ENCODE measurements around the gene SLC38A9. TPM values are rescaled to one million over a fixed set of nuclear protein-coding genes. Genes with fewer than 3 reads are reported as not detected.

SLC38A9 gene
- total RNA-seq, 2 donors from 2014 or later: 10.1 to 10.5 TPM

- no peak for ATAC-seq
- intact Hi-C loops (cut with DNase I): loop anchor here in 1 of 2 donors (5.0 to 10.0 kb wide), 2 partner anchors 67 to 85 kb away; partner anchors contain the start of gene PLPP1
- DNase-seq: no peak
These were observed 112.7 kb downstream of the SLC38A9 start for GRCh38 chr5:55599148-55600050.

DNA sequence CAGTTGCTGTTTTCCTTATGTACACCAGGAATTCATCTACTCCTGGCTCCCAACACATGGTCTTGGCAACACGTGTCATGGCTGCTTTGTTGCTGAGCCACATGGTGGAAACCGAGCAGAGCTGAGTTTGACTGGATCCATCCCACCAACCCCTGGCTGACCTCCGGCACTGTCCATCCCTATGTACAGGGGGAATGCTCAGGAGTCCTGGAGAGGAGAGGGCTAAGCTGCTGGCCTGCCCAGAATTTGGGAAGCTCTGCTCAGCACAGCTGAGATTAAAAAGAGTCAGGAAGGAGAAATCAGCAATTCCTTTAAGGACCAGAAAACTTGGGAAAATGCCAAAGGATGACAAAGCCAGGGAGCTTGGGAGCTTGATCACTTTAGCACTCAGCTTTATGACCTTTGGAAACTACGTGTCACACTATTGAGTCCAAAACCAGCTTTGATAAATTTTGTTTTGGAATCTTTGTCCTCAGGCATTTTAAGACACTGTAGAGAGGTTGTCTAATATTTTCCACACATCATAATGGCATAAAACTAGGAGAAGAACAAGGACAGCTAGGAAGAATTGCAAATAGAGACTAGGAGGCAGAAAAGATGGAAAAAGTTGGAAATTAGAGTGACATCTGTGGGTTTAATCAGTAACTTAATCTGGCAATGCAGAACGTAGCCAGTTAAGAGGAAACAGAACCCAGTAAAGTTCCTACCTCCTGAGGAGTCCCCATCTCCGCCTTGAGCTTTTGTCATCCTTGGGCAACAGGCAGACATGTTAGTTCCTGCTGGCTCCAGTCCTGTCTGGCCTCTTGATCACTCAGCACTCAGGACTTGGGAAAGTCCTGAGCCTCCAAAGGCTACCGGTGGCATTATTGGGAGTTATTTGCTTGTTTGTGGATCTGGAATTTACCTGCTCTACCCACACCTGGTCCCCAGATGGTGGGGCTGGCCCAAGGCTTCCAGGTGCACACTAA lies 114.8 kb downstream of the SLC38A9 start:
- DNase-seq: peak; percentile 55
- intact Hi-C loops (cut with DNase I): loop anchor here in 1 of 2 donors (10.0 kb wide), 1 partner anchor 88 kb away; no protein-coding TSS in a partner anchor
- ATAC-seq: peak in 1 of 2 donors; percentile 50

DNA sequence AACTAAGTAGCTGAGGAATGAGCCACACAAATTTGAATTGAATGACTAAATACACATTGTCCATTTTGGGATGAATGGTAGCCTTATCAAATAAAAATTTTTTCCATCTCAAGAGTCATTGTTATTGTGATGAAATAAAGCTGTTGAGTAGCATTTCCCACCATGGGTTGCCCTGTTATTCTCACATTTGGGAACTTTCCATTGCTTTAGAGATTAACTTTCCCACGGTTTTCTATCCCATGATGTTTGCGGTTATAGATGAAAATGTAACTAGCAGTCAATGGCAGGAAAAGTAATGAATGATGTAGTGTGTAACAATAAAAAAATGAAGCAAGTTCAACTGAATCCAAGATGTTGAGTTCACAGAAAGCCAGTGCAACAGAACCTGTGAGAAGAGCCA lies 117.5 kb downstream of the SLC38A9 start:
- intact Hi-C loops (cut with DNase I): loop anchor here in 1 of 2 donors (10.0 kb wide), 1 partner anchor 90 kb away; no protein-coding TSS in a partner anchor
- ATAC-seq (peak in 1 of 2 donors; percentile 14), DNase-seq (no peak)

DNA sequence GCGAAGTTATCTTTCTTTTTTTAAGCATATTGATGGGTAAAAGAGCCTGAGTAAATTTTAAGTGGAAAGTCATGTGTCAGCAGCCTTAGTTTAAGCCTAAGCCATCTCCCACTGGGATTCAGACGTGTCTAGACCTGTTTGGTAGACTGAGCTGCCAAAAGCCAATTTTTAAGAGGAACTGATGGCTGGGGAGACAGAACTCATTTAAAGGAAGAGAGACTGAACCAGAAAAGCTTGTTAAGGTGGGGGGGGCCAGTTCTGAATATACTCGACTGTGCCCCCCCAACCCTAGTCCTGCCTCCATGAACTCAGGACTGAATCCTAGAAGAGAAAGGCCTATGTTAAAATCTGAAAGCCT lies 119.0 kb downstream of the SLC38A9 start:
- DNase-seq (no peak), ATAC-seq (peak in 1 of 2 donors; percentile 14)
- intact Hi-C loops (cut with DNase I): loop anchor here in 1 of 2 donors (10.0 kb wide), 1 partner anchor 92 kb away; no protein-coding TSS in a partner anchor

GRCh38 chr5:55592388-55593114 lies 119.6 kb downstream of the SLC38A9 start:
- ATAC-seq: no peak
- DNase-seq: no peak
- intact Hi-C loops (cut with DNase I): loop anchor here in 1 of 2 donors (10.0 kb wide), 1 partner anchor 92 kb away; no protein-coding TSS in a partner anchor

GRCh38 chr5:55591686-55592085 lies 120.4 kb downstream of the SLC38A9 start:
- ATAC-seq (peak; percentile 77 to 94), DNase-seq (no peak)
- intact Hi-C loops (cut with DNase I): loop anchor here in 1 of 2 donors (10.0 kb wide), 1 partner anchor 93 kb away; no protein-coding TSS in a partner anchor

- no peak for DNase-seq
- intact Hi-C loops (cut with DNase I): no loop called here
- ATAC-seq: peak; percentile 8 to 33
These were observed 126.9 kb downstream of the SLC38A9 start for GRCh38 chr5:55585206-55585610.

DNA sequence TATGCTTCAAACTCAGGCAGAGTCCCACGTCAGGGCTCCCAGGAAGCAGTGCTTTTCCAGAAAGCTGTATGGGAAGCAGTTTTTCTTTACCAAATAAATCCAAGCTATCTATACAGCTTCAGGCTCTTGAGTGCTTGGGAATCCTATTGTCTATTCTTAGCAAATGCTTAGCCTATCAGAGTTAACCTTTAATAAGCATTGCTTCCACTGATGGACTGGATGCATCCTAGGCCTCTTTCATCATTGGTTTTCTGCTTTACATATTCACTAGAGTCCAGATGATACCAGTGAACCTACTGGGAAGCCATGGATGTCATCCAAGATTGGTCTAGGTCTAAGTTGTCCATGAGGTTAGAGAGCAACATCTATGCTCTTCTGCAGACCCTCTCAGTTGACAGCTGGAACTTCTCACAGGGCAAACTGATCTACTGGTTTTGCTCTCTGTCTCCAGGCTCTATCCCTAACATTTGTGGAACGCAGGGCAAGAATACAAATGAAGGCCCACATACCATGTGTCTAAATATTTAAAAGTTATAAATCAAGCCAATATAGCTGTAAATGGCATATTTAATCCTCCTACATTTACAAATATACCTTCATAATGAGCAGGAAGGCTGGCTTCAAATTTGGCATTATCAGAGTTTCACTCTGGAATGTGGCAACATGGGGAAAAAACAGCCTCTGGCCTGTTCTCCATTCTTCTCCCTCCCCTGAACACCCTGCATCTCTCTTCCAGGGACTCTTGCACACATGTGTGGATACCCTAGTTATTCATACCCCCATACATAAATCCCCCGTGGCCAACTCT lies 127.5 kb downstream of the SLC38A9 start:
- intact Hi-C loops (cut with DNase I): no loop called here
- no peak for DNase-seq
- peak; percentile 25 to 38 for ATAC-seq

GRCh38 chr5:55583578-55583977 lies 128.5 kb downstream of the SLC38A9 start:
- DNase-seq (no peak), ATAC-seq (no peak)
- intact Hi-C loops (cut with DNase I): no loop called here

- no peak for DNase-seq
- no peak for ATAC-seq
- intact Hi-C loops (cut with DNase I): no loop called here
These were observed 129.9 kb downstream of the SLC38A9 start for GRCh38 chr5:55582256-55582655.

GRCh38 chr5:55580042-55580441 lies 132.1 kb downstream of the SLC38A9 start:
- intact Hi-C loops (cut with DNase I): no loop called here
- ATAC-seq (no peak), DNase-seq (no peak)

- peak; percentile 81 to 88 for ATAC-seq
- no peak for DNase-seq
- intact Hi-C loops (cut with DNase I): no loop called here
These were observed 133.4 kb downstream of the SLC38A9 start for GRCh38 chr5:55578771-55579170.

DNA sequence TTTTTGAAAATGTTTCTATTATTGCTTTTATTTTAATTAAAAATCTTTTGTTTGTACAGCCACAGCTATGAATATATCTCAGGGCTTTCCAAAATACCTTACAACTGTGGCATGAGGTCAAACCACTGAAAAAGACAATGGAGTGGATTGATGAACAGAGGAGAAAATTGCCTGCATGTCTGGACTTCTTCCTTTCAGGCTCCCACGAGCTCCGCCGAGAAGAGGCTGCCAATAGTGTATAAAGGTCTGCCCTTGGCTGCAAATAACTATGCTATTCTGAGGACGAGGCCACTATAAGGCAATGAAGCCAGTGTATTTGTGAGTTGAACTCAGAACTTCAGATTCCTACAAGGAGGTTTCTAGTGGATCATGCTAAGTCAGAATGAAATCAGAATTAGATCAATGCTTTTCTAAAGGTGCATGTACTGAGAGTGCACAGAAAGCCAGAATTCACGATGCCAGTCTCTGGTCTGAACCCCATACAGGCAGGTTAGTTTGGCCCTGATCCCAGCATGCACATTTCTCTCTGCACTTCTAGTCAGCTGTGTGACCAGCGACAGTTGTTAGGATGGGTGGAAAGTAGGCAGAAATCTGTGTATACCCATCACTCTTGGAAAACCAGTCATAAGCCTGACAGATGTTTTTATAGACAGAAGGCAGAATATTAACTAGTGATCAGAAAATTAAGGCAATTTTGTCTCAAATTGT lies 134.6 kb downstream of the SLC38A9 start:
- peak; percentile 92 to 94 for ATAC-seq
- intact Hi-C loops (cut with DNase I): no loop called here

GRCh38 chr5:55576661-55577060 lies 135.5 kb downstream of the SLC38A9 start:
- ATAC-seq (no peak), DNase-seq (no peak)
- intact Hi-C loops (cut with DNase I): no loop called here

More for the DNA sequence above, 134.6 kb downstream of the SLC38A9 start:
- DNase-seq: peak; percentile 52
